H1 (cell line): ENCODE results near the gene ERC1. TPM values are rescaled to one million over a fixed set of nuclear protein-coding genes. Genes with fewer than 3 reads are reported as not detected.

ENCODE experiments used
- BRCA1 ChIP-seq: IDR thresholded peaks from 2 replicates; pipeline ENCODE4 v1.6.1; 2012; ENCODE audit warnings: low read depth, low read length, improper control_type of control experiment
- HDAC6 ChIP-seq: IDR thresholded peaks from one replicate; pipeline ENCODE4 v1.7.1; 2012; ENCODE audit warnings: low read depth, mild to moderate bottlenecking, inconsistent platforms, low read length, moderate library complexity
- KDM4A ChIP-seq: IDR thresholded peaks from one replicate; pipeline ENCODE4 v1.7.1; 2012; ENCODE audit warnings: low read depth, mild to moderate bottlenecking, moderate library complexity, low read length, inconsistent platforms; ENCODE audit not compliant: severe bottlenecking
- SIRT6 ChIP-seq: IDR thresholded peaks from one replicate; pipeline ENCODE4 v1.7.1; 2012; ENCODE audit warnings: low read length, inconsistent platforms
- TAF1 ChIP-seq: IDR thresholded peaks from 2 replicates; pipeline ENCODE4 v1.6.1; 2011; ENCODE audit warnings: mild to moderate bottlenecking, low read depth, low read length
- polyA plus RNA-seq, 7 experiments: library from polyadenylated mRNA; depleted of rRNA in 3 of 7; stranded (reverse) in 5 of 7; unstranded in 2 of 7; fragments of >200 nt in 5 of 7; fragments of 200-250 nt in 2 of 7; gene quantifications; 1 replicate in 5 of 7; 2 replicates in 1 of 7; 4 replicates in 1 of 7; pipeline versions ENCODE4 v1.2.1 to v1.2.3, GENCODE V29; 2011 to 2013; ENCODE audit warnings: missing spikeins in 2 of 7, mixed read lengths in 2 of 7
- total RNA-seq: library from RNA; stranded (reverse); fragmentation: NEBNext Ultra II Directional; extraction: Animal tissue kit (Norgen Biotek cat#: 25700); gene quantifications from 2 replicates; pipeline ENCODE4 v1.2.1, GENCODE V29; 2021
- TF ChIP-seq, protein P1 (sequence below): fragments of 300-600 bp; sonication (generic); IDR thresholded peaks from 2 replicates; pipeline ENCODE4 v1.7.1; 2012; ENCODE audit warnings: low read length, moderate library complexity, mild to moderate bottlenecking, inconsistent platforms; ENCODE audit not compliant: insufficient replicate concordance
- TF ChIP-seq, protein P2 (sequence below): IDR thresholded peaks from 2 replicates; pipeline ENCODE4 v1.6.1; 2011; ENCODE audit warnings: low read depth, mild to moderate bottlenecking, low read length; ENCODE audit not compliant: insufficient read depth

ERC1 gene
- total and polyA plus RNA-seq, 2 of the 8 experiments (the other 6 are each of a cell fraction or from before 2014, with no cell fraction given): 7.8 to 45.7 TPM

DNA sequence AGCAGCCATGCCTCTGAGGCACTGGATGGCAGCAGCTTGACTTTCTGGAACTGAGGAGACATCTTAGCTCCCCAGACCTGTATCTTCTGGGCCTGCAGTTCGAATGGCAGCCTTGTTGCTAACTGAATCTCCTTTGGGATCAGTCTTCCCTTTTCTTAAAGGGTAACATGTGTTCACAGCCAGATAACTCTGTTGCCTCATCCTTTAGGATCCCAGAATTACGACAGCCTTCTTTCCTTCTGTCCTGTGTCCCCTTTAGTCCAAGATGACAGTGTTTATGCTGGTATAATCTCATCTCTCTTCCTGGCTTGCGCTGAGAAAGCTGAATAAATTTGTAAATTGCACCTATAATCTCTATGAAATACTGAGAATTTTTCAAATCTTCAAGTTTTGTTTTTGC, 9.1 kb upstream of the ERC1 start (continued):
- TF ChIP-seq, protein P1, sequence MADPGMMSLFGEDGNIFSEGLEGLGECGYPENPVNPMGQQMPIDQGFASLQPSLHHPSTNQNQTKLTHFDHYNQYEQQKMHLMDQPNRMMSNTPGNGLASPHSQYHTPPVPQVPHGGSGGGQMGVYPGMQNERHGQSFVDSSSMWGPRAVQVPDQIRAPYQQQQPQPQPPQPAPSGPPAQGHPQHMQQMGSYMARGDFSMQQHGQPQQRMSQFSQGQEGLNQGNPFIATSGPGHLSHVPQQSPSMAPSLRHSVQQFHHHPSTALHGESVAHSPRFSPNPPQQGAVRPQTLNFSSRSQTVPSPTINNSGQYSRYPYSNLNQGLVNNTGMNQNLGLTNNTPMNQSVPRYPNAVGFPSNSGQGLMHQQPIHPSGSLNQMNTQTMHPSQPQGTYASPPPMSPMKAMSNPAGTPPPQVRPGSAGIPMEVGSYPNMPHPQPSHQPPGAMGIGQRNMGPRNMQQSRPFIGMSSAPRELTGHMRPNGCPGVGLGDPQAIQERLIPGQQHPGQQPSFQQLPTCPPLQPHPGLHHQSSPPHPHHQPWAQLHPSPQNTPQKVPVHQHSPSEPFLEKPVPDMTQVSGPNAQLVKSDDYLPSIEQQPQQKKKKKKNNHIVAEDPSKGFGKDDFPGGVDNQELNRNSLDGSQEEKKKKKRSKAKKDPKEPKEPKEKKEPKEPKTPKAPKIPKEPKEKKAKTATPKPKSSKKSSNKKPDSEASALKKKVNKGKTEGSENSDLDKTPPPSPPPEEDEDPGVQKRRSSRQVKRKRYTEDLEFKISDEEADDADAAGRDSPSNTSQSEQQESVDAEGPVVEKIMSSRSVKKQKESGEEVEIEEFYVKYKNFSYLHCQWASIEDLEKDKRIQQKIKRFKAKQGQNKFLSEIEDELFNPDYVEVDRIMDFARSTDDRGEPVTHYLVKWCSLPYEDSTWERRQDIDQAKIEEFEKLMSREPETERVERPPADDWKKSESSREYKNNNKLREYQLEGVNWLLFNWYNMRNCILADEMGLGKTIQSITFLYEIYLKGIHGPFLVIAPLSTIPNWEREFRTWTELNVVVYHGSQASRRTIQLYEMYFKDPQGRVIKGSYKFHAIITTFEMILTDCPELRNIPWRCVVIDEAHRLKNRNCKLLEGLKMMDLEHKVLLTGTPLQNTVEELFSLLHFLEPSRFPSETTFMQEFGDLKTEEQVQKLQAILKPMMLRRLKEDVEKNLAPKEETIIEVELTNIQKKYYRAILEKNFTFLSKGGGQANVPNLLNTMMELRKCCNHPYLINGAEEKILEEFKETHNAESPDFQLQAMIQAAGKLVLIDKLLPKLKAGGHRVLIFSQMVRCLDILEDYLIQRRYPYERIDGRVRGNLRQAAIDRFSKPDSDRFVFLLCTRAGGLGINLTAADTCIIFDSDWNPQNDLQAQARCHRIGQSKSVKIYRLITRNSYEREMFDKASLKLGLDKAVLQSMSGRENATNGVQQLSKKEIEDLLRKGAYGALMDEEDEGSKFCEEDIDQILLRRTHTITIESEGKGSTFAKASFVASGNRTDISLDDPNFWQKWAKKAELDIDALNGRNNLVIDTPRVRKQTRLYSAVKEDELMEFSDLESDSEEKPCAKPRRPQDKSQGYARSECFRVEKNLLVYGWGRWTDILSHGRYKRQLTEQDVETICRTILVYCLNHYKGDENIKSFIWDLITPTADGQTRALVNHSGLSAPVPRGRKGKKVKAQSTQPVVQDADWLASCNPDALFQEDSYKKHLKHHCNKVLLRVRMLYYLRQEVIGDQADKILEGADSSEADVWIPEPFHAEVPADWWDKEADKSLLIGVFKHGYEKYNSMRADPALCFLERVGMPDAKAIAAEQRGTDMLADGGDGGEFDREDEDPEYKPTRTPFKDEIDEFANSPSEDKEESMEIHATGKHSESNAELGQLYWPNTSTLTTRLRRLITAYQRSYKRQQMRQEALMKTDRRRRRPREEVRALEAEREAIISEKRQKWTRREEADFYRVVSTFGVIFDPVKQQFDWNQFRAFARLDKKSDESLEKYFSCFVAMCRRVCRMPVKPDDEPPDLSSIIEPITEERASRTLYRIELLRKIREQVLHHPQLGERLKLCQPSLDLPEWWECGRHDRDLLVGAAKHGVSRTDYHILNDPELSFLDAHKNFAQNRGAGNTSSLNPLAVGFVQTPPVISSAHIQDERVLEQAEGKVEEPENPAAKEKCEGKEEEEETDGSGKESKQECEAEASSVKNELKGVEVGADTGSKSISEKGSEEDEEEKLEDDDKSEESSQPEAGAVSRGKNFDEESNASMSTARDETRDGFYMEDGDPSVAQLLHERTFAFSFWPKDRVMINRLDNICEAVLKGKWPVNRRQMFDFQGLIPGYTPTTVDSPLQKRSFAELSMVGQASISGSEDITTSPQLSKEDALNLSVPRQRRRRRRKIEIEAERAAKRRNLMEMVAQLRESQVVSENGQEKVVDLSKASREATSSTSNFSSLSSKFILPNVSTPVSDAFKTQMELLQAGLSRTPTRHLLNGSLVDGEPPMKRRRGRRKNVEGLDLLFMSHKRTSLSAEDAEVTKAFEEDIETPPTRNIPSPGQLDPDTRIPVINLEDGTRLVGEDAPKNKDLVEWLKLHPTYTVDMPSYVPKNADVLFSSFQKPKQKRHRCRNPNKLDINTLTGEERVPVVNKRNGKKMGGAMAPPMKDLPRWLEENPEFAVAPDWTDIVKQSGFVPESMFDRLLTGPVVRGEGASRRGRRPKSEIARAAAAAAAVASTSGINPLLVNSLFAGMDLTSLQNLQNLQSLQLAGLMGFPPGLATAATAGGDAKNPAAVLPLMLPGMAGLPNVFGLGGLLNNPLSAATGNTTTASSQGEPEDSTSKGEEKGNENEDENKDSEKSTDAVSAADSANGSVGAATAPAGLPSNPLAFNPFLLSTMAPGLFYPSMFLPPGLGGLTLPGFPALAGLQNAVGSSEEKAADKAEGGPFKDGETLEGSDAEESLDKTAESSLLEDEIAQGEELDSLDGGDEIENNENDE: no peak
- TF ChIP-seq KDM4A (no peak), TAF1 (no peak), BRCA1 (no peak), HDAC6 (no peak), SIRT6 (no peak)
- TF ChIP-seq, protein P2, sequence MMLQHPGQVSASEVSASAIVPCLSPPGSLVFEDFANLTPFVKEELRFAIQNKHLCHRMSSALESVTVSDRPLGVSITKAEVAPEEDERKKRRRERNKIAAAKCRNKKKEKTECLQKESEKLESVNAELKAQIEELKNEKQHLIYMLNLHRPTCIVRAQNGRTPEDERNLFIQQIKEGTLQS: no peak
